ENCODE data around the gene MLIP.

Gene MLIP

GRCh38 chr6:54098450-54099044, 12.7 kb upstream of the MLIP start:
- no peak for DNase-seq

DNA sequence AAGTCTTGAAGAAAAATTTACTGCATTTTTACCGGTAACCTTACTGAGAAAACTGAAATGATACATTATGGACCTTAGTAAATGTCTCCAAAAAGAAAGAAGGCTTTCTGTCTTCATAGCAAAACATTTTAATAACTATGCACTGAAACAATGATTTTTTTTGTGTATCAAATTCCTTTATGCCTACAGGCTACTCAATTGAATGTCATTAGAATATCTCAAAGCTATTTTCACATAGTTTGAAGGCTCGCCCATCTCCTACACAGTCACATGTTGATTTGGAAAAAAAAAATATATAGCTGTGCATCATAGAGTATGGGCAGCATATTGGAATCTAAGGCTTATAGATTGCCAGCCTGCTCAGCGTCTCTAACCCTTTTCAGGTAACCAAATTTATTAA, 12.0 kb upstream of the MLIP start:
- no peak for DNase-seq

GRCh38 chr6:54100411-54101006, 10.7 kb upstream of the MLIP start:
- no peak for DNase-seq

DNA sequence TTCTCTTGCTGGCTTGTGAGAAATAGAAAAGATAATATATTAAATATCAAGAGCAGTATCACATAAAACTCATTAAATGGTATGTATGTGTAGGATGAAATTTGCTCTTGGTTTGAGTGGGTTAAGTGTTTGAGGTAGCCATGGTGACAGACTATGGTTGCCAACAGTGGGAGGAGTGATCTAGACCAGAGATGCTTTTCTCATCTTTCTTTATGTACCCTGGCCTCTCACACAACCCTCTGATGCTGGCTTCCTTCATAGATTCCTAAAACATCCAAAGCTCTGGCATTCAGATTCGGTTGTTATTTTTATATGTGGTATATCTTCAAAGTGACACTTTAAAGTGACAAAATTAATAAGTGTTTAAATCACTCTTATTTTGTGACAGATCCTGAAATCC, 9.0 kb upstream of the MLIP start:
- no peak for DNase-seq

GRCh38 chr6:54103497-54103896, 7.7 kb upstream of the MLIP start:
- DNase-seq = no peak

GRCh38 chr6:54106727-54107126, 4.5 kb upstream of the MLIP start:
- no peak for DNase-seq

GRCh38 chr6:54107470-54108090, 3.7 kb upstream of the MLIP start:
- no peak for DNase-seq

- no peak for DNase-seq
Observed at GRCh38 chr6:54108271-54108670, 3.0 kb upstream of the MLIP start.

DNA sequence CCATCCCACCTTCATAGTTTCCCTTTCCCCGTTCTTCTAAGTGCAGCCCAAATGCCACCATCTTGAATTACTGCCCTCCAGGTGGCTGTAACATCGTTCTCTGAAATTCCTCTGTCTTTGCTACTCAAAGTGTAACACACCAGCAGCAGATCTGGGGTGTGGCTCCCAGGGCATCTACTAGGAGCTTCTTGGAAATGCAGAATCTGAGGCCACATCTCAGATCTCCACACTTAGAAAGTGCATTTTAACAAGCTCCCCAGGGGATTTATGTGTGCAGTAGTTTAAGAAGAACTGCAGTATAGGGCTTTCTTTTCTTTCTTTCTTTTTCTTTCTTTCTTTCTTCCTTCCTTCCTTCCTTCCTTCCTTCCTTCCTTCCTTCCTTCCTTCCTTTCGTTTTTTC, 1.7 kb upstream of the MLIP start:
- DNase-seq = no peak

- DNase-seq = no peak
Observed at GRCh38 chr6:54112151-54112650, 958 bp downstream of the MLIP start.

DNA sequence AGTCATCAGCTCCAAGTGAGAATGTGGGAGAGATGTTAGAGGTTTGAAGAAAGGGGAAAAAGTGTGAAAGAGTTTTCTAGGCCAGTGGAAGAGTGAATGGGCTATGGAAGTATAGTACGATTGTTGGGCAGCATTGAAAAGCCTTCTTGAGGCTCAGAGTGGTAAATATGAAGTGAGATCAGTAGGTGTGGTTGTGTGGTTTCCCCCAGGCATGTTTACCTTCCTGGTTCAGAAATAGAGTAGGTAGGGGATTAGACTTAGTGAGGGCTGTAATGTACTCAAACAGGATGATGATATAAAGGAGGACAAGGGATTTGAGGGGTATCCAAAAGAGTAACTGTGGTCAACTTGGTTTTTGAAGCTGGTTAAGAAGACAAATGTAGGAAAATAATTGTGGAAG, 3.7 kb downstream of the MLIP start:
- no peak for DNase-seq

DNA sequence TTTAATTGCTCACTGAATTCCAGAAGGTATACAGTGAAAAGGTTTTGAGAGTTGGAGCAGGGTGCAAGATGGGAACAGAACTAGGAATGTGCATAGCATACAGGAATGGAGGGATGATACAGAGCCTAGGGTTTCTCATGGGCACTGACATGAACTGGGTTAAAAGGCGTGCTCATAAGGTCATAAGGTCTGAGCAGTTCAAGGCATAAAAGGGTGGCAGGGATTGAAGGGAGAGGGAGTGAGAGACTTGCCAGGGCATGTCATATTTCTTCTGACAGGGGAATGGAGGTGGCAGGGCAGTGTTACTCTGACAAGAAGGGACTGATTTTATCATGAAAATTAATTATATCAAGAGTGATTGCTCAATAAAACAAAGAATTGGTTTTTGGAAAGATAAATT, 4.7 kb downstream of the MLIP start:
- no peak for DNase-seq

DNA sequence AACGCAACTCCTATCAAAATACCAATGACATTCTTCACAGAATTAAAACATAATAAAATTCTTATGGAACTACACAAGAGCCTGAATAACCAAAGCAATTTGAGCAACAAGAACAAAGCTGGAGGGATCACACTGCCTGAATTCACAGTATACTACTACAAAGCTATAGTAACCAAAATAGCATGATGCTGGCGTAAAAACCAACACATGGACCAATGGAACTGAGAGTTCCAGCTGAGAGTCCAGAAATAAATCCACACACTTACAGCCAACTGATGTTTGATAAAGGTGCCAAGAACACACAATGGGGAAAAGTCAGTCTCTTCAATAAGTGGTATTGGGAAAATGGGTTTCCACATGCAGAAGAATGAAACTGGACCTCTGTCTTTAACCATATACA, 6.9 kb downstream of the MLIP start:
- no peak for DNase-seq

- no peak for DNase-seq
Observed at GRCh38 chr6:54125493-54125892, 14.2 kb downstream of the MLIP start.

DNA sequence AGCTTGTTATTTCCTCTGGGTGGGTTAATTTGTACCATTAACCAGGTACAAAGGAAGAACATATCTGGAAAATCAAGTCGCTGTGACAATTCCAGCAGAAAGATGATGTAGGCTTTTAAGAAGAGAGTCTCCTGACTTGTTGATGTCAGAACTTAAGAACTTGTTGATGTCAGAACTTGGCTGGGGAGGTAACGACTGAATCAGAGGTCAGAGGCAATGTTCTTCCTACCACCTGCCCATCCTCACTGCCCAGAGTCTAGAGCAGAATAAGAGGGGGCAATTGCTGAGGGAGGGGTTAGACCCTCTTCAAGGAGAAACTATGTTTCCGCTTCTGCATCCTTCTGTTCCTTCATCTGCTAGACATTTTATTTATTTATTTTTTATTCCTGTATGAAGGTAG, 18.9 kb downstream of the MLIP start:
- no peak for DNase-seq

DNA sequence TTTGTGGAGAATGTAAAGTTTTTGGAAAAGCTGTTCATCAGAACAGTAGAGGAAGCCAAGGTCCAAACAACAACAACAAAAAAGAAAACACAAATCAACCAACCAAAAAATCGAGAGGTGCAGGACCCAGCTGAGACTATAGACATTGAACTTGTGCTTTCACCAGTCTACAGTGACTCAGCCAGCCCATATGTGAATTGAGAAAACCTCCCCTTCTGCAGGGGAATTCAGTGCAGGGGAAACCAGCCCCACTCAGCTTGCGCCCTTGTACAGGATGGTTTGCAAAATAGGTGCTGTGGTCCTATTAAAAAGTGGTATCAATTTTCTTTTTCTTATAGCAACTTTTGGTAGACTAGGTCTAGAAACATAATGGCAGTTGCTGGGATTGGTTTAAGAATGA, 21.3 kb downstream of the MLIP start:
- DNase-seq = no peak

- DNase-seq = no peak
Observed at GRCh38 chr6:54133186-54133585, 21.9 kb downstream of the MLIP start.

DNA sequence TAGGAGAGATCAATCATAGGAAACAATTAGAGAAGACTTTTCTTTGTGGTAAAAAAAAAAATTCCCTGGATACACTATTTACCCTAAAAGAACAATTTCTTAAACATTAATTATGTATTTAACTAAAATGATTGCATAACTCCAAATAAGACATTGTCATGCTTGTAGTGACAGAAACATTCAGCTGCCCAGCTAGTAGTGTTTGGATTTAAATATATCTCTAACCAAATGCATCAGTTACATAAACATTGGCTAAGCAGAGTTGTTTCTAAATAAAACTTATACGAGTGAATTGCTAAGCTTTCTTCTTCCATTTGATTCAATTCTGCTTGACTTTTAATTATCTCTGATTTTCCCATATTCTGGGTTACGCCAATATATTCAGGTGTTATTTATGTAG, 23.7 kb downstream of the MLIP start:
- DNase-seq = no peak

DNA sequence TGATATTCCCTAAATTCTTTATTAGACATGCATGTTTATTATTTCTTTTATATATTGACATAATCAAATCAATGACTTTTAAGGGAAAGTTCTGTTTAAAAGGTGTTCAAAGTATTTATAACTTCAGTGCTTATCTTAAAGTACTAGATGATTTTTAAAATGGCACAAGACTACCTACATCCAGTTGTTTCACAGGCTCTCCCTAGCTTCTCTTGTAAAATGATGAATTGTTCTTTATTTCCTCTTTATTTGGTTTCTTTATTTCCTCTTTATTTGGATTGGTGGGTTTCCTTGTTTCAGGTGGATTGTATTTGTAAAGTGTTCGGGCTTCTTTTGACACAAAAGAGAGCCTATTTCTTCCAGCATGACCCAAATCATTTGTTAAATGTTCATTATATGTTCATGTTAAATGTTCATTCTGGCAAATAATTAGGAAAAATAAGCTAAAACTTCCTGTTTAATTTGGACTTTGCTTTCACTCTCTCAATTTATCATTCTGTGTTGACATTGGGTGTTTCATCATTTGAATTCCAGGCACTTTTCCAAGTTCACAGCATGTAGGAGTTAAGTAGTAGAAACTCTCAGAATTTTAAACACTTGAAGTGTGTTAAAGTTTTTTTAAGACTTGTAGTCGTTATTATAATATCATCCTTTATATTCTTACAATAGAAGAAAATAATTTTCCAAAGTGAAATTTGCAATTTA, 24.6 kb downstream of the MLIP start:
- DNase-seq = no peak

GRCh38 chr6:54138795-54139194, 27.6 kb downstream of the MLIP start:
- DNase-seq = no peak

DNA sequence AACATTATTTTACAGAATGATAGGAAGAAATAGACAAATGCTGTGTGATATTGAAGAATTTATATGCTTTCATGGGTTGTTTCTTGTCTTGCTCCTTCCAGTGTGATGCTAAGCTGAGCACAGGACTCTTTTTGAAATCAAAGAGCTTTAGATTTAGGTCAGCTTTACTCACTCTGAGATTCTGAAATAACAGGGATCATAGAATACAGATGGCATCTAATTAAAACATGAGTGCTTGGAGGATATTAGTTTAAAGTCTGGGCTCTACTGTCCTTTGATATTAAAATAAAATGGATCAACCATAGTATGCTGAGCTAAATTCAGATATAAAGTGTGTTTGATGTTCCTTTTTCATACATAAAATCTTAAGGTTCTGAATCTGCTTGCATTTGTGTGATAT, 29.6 kb downstream of the MLIP start:
- DNase-seq = no peak

GRCh38 chr6:54142889-54143519, 31.8 kb downstream of the MLIP start:
- DNase-seq = no peak

- no peak for DNase-seq
Observed at GRCh38 chr6:54151861-54152260, 40.6 kb downstream of the MLIP start.

Measured in activated gamma-delta T cell (primary cell).